ENCODE results near the gene TPSD1.

TPSD1 gene

GRCh38 chr16:1220098-1220728 is 35.7 kb upstream of the TPSD1 start:
- TF ChIP-seq EGR1 (IDR thresholded peaks at IDR 0.05), result no peak
- TF ChIP-seq EP300 (IDR thresholded peaks at IDR 0.05; ENCODE audit: borderline replicate concordance), result no peak
- TF ChIP-seq NFIC (IDR thresholded peaks at IDR 0.05), result no peak
- no peak for TF ChIP-seq TCF12 (IDR thresholded peaks at IDR 0.05; ENCODE audit: low read depth)
- TF ChIP-seq CREB1 (IDR thresholded peaks at IDR 0.05; ENCODE audit: low read depth), result no peak
- no peak for TF ChIP-seq TAF1 (IDR thresholded peaks at IDR 0.05; ENCODE audit: low read depth)
- no peak for TF ChIP-seq RAD21 (IDR thresholded peaks at IDR 0.05; ENCODE audit: low read depth)
- TF ChIP-seq MAX (IDR thresholded peaks at IDR 0.05), result no peak
- no peak for TF ChIP-seq ZBTB7A (IDR thresholded peaks at IDR 0.05; ENCODE audit: low read depth)
- no peak for TF ChIP-seq YY1 (IDR thresholded peaks at IDR 0.05; ENCODE audit: low read depth)
- no peak for TF ChIP-seq CEBPB (IDR thresholded peaks at IDR 0.05)
- TF ChIP-seq FOXM1 (IDR thresholded peaks at IDR 0.05; ENCODE audit: borderline replicate concordance, low read depth), result no peak
- TF ChIP-seq USF1 (IDR thresholded peaks at IDR 0.05), result no peak
- no peak for TF ChIP-seq REST (IDR thresholded peaks at IDR 0.05; ENCODE audit: low read depth)
- no peak for TF ChIP-seq TEAD4 (IDR thresholded peaks at IDR 0.05)

GRCh38 chr16:1220841-1221627 is 34.8 kb upstream of the TPSD1 start:
- TF ChIP-seq CREB1 (IDR thresholded peaks at IDR 0.05; ENCODE audit: low read depth), result no peak
- no peak for TF ChIP-seq EP300 (IDR thresholded peaks at IDR 0.05; ENCODE audit: borderline replicate concordance)
- TF ChIP-seq CEBPB (IDR thresholded peaks at IDR 0.05), result no peak
- TF ChIP-seq TAF1 (IDR thresholded peaks at IDR 0.05; ENCODE audit: low read depth), result no peak
- TF ChIP-seq NFIC (IDR thresholded peaks at IDR 0.05), result no peak
- TF ChIP-seq TCF12 (IDR thresholded peaks at IDR 0.05; ENCODE audit: low read depth), result no peak
- TF ChIP-seq MAX (IDR thresholded peaks at IDR 0.05), result no peak
- no peak for TF ChIP-seq TEAD4 (IDR thresholded peaks at IDR 0.05)
- no peak for TF ChIP-seq USF1 (IDR thresholded peaks at IDR 0.05)
- TF ChIP-seq RAD21 (IDR thresholded peaks at IDR 0.05; ENCODE audit: low read depth), result no peak
- no peak for TF ChIP-seq ZBTB7A (IDR thresholded peaks at IDR 0.05; ENCODE audit: low read depth)
- no peak for TF ChIP-seq FOXM1 (IDR thresholded peaks at IDR 0.05; ENCODE audit: borderline replicate concordance, low read depth)
- no peak for TF ChIP-seq REST (IDR thresholded peaks at IDR 0.05; ENCODE audit: low read depth)
- no peak for TF ChIP-seq YY1 (IDR thresholded peaks at IDR 0.05; ENCODE audit: low read depth)
- TF ChIP-seq EGR1 (IDR thresholded peaks at IDR 0.05), result no peak

- TF ChIP-seq TAF1 (IDR thresholded peaks at IDR 0.05; ENCODE audit: low read depth) (no peak), ZBTB7A (IDR thresholded peaks at IDR 0.05; ENCODE audit: low read depth) (no peak), EGR1 (IDR thresholded peaks at IDR 0.05) (no peak), USF1 (IDR thresholded peaks at IDR 0.05) (no peak), FOXM1 (IDR thresholded peaks at IDR 0.05; ENCODE audit: borderline replicate concordance, low read depth) (no peak), MAX (IDR thresholded peaks at IDR 0.05) (no peak), TCF12 (IDR thresholded peaks at IDR 0.05; ENCODE audit: low read depth) (no peak), YY1 (IDR thresholded peaks at IDR 0.05; ENCODE audit: low read depth) (no peak), CREB1 (IDR thresholded peaks at IDR 0.05; ENCODE audit: low read depth) (no peak), RAD21 (IDR thresholded peaks at IDR 0.05; ENCODE audit: low read depth) (no peak), CEBPB (IDR thresholded peaks at IDR 0.05) (no peak), TEAD4 (IDR thresholded peaks at IDR 0.05) (no peak), EP300 (IDR thresholded peaks at IDR 0.05; ENCODE audit: borderline replicate concordance) (no peak), NFIC (IDR thresholded peaks at IDR 0.05) (no peak), REST (IDR thresholded peaks at IDR 0.05; ENCODE audit: low read depth) (no peak)
Observed at GRCh38 chr16:1221628-1222552, 34.0 kb upstream of the TPSD1 start.
